GM10266 (cell line): ENCODE results near the gene ZMAT5.

ENCODE experiments used
- DNase-seq: peaks from one replicate; pipeline ENCODE4 v3.0.0; 2012; ENCODE audit errors: extremely low spot score
- CTCF ChIP-seq: IDR thresholded peaks from 2 replicates; pipeline ENCODE4 v1.5.1; 2012; ENCODE audit warnings: mild to moderate bottlenecking, low read depth; ENCODE audit not compliant: control insufficient read depth, insufficient read depth; ENCODE audit errors: missing control alignments

ZMAT5 gene

DNA sequence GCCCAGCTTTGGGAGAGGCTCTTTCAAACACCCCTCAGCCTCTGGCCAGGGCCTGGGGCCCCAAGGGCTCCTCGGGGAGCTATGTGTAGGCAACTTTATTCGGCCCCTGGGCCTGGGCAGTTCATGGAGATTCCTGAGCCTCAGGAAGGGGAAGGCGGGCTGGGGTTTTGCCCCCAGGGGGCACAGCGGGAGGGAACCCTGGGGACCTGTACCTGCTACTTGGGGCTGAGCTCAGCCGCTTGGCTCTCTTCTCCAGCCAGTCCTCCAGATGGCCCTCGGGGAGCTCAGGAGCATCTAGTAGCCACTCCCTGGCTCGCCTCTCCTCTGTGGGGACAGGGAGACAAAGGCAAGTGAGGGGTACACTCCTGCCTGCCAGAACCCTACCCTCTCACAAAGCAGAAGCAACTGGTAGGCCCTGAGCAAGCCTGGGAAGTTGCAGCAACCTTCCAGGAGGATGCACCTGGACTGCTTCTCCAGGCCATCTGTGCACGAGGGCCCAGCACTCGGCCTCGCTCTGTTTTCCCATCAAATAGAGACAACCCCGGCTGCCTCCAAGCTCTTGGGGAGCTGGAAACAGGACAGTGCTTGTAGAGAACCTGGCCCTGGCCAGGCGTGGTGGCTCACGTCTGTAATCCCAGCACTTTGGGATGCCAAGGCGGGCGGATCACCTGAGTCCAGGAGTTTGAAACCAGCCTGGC is 28.5 kb downstream of the ZMAT5 start:
- TF ChIP-seq CTCF: no peak
- no peak for DNase-seq

DNA sequence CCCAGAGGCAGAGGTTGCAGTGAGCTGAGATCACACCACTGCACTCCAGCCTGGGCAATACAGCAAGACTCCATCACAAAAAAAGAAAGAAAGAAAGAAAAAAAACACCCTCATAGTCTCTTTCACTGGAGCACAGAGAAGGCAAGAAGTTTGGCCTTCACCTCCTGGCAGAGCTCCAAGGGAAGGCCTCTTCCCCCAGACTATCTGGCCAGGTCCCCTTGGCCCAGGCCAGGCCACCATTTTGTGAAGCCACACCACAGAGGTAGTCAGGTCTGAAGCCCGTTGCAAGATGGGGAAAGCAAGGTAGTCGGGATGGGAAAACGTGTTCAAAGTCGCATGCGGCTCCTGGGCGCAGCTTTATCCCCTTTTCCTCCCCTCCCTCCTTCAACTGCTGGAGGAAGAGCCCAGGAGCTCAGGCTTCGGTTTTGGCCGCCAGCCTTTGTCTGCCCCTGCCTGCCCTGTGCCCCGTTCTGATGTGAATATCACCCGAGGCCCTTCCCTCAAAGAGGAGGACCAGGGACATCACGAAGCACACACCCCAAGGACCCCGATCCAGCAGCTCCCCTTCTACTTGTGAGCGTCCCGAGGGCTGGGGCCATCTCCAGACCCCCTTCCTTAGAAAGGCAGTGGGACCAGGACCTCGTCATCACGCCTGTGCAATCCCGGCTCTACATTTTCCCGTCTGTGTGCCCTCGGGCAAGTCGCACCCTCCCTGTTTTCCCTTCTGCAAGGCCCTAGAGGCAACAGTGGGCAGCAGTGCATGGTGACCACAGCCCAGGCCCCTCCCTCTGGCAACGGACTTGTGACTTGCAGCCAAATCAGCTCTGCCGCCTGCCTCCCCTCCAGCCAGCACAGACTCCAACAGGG is 29.3 kb downstream of the ZMAT5 start:
- no peak for DNase-seq
- TF ChIP-seq CTCF: no peak

DNA sequence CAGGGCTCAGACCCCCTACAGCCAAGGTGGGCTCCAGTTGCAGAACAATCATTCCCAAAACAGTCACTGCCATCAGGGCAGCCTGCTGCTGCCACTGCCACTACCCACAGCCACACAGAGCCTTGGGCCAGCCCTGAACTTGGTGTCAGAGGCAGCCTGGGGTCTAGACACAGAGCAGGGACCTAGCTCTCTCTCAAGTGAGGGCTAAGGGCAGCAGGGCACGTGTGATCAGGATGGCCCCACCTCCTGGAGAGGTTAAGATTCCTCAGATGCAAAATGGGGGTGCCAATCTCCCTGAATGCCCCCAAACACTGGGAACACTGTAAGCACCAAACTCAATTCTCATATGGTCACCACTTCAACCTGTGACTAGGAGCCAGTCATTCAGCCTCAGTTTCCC is 31.4 kb downstream of the ZMAT5 start:
- no peak for DNase-seq
- no peak for TF ChIP-seq CTCF

- DNase-seq: no peak
- TF ChIP-seq CTCF: no peak
Observed at GRCh38 chr22:29734838-29735237, 32.0 kb downstream of the ZMAT5 start.

- TF ChIP-seq CTCF: no peak
- DNase-seq: no peak
Observed at GRCh38 chr22:29734406-29734805, 32.4 kb downstream of the ZMAT5 start.

DNA sequence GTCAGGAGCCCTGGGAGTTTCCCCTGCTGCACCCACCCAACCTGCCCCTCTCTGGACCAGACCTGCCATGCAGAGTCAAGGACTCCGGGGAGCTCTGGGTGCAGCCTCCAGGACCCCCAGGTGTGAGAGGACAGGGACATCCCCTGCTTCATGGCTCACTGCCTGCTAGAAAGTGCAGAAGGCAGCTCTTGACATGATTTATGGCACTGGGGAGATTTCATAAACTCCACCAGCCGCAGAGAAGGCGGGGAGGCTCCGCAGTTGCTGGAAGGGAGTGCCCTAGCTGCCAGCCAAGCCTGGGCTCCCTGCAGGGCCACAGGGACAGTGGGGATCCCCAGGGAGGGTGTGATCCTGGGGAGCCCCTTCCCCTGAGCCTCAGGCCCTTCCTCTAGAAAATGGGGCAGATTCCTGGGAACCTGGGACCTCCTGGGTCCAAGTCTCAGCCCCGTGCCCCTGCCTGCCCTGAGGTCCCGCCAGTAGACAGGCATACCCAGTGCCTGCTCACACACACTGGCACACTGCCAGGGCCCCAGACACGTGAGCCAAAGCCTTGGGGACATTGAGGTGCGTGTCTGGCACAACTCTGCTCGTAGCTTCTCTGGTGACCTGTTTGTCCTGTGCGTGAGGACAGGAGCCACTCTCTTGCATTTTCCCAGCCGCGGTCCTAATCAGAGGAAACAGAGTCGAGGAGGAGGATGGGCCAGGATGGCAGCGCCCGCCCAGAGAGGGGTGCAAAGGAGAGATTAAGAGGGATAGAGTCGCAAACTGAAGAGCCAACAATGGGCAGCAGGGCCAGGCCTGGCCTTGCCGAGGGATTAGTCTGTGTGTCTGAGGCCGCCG is 33.2 kb downstream of the ZMAT5 start:
- no peak for TF ChIP-seq CTCF

More for the DNA sequence above, 33.2 kb downstream of the ZMAT5 start:
- no peak for DNase-seq
